ENCODE measurements around the gene NDUFB7. TPM values are rescaled to one million over a fixed set of nuclear protein-coding genes. Genes with fewer than 3 reads are reported as not detected.

The NDUFB7 gene
- total and polyA plus RNA-seq, 2 of the 8 experiments (the other 6 are each of a cell fraction or from before 2014, with no cell fraction given): 151 to 740 TPM

DNA sequence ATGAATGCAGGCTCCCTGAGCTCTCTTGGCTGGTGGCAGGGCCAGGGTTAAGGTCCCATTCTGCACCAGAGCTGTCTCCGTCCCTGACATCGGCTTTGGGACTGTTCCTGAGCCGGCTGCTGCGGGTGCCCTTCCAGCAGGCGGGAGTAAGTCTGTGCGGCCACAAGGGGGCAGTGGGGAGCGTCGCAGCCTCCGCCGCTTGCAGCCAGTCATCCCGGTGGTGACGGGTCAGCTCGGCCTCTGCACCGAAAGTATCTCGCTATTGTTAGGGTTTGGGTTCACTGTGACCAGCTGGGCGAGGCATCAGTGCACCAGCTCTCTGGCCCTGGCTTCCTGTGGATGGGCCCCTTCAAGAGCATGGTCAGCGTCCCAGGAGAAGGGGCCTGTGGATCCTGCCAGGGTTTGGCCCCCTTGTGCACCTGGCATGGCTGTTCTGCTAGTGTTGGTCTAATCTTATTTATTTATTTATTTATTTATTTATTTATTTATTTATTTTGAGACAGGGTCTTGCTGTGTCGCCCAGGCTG lies 15.1 kb downstream of the NDUFB7 start (continued):
- TF ChIP-seq CHD1 (IDR thresholded peaks at IDR 0.05; ENCODE audit: low read depth, low read length): no peak
- TF ChIP-seq, protein P1, sequence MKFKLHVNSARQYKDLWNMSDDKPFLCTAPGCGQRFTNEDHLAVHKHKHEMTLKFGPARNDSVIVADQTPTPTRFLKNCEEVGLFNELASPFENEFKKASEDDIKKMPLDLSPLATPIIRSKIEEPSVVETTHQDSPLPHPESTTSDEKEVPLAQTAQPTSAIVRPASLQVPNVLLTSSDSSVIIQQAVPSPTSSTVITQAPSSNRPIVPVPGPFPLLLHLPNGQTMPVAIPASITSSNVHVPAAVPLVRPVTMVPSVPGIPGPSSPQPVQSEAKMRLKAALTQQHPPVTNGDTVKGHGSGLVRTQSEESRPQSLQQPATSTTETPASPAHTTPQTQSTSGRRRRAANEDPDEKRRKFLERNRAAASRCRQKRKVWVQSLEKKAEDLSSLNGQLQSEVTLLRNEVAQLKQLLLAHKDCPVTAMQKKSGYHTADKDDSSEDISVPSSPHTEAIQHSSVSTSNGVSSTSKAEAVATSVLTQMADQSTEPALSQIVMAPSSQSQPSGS (IDR thresholded peaks at IDR 0.05; ENCODE audit: low read length): no peak
- TF ChIP-seq SP4 (IDR thresholded peaks at IDR 0.05; ENCODE audit: low read length): no peak
- TF ChIP-seq, protein P2, sequence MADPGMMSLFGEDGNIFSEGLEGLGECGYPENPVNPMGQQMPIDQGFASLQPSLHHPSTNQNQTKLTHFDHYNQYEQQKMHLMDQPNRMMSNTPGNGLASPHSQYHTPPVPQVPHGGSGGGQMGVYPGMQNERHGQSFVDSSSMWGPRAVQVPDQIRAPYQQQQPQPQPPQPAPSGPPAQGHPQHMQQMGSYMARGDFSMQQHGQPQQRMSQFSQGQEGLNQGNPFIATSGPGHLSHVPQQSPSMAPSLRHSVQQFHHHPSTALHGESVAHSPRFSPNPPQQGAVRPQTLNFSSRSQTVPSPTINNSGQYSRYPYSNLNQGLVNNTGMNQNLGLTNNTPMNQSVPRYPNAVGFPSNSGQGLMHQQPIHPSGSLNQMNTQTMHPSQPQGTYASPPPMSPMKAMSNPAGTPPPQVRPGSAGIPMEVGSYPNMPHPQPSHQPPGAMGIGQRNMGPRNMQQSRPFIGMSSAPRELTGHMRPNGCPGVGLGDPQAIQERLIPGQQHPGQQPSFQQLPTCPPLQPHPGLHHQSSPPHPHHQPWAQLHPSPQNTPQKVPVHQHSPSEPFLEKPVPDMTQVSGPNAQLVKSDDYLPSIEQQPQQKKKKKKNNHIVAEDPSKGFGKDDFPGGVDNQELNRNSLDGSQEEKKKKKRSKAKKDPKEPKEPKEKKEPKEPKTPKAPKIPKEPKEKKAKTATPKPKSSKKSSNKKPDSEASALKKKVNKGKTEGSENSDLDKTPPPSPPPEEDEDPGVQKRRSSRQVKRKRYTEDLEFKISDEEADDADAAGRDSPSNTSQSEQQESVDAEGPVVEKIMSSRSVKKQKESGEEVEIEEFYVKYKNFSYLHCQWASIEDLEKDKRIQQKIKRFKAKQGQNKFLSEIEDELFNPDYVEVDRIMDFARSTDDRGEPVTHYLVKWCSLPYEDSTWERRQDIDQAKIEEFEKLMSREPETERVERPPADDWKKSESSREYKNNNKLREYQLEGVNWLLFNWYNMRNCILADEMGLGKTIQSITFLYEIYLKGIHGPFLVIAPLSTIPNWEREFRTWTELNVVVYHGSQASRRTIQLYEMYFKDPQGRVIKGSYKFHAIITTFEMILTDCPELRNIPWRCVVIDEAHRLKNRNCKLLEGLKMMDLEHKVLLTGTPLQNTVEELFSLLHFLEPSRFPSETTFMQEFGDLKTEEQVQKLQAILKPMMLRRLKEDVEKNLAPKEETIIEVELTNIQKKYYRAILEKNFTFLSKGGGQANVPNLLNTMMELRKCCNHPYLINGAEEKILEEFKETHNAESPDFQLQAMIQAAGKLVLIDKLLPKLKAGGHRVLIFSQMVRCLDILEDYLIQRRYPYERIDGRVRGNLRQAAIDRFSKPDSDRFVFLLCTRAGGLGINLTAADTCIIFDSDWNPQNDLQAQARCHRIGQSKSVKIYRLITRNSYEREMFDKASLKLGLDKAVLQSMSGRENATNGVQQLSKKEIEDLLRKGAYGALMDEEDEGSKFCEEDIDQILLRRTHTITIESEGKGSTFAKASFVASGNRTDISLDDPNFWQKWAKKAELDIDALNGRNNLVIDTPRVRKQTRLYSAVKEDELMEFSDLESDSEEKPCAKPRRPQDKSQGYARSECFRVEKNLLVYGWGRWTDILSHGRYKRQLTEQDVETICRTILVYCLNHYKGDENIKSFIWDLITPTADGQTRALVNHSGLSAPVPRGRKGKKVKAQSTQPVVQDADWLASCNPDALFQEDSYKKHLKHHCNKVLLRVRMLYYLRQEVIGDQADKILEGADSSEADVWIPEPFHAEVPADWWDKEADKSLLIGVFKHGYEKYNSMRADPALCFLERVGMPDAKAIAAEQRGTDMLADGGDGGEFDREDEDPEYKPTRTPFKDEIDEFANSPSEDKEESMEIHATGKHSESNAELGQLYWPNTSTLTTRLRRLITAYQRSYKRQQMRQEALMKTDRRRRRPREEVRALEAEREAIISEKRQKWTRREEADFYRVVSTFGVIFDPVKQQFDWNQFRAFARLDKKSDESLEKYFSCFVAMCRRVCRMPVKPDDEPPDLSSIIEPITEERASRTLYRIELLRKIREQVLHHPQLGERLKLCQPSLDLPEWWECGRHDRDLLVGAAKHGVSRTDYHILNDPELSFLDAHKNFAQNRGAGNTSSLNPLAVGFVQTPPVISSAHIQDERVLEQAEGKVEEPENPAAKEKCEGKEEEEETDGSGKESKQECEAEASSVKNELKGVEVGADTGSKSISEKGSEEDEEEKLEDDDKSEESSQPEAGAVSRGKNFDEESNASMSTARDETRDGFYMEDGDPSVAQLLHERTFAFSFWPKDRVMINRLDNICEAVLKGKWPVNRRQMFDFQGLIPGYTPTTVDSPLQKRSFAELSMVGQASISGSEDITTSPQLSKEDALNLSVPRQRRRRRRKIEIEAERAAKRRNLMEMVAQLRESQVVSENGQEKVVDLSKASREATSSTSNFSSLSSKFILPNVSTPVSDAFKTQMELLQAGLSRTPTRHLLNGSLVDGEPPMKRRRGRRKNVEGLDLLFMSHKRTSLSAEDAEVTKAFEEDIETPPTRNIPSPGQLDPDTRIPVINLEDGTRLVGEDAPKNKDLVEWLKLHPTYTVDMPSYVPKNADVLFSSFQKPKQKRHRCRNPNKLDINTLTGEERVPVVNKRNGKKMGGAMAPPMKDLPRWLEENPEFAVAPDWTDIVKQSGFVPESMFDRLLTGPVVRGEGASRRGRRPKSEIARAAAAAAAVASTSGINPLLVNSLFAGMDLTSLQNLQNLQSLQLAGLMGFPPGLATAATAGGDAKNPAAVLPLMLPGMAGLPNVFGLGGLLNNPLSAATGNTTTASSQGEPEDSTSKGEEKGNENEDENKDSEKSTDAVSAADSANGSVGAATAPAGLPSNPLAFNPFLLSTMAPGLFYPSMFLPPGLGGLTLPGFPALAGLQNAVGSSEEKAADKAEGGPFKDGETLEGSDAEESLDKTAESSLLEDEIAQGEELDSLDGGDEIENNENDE (IDR thresholded peaks at IDR 0.05; ENCODE audit: insufficient replicate concordance, low read length): no peak
- TF ChIP-seq, protein P3, sequence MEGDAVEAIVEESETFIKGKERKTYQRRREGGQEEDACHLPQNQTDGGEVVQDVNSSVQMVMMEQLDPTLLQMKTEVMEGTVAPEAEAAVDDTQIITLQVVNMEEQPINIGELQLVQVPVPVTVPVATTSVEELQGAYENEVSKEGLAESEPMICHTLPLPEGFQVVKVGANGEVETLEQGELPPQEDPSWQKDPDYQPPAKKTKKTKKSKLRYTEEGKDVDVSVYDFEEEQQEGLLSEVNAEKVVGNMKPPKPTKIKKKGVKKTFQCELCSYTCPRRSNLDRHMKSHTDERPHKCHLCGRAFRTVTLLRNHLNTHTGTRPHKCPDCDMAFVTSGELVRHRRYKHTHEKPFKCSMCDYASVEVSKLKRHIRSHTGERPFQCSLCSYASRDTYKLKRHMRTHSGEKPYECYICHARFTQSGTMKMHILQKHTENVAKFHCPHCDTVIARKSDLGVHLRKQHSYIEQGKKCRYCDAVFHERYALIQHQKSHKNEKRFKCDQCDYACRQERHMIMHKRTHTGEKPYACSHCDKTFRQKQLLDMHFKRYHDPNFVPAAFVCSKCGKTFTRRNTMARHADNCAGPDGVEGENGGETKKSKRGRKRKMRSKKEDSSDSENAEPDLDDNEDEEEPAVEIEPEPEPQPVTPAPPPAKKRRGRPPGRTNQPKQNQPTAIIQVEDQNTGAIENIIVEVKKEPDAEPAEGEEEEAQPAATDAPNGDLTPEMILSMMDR (IDR thresholded peaks at IDR 0.05; ENCODE audit: control extremely low read depth in 1 of 3, insufficient read depth in 1 of 3, low read depth in 1 of 3, low read length in 3 of 3): peak; percentile 92 to 99 (median 99)
- no peak for TF ChIP-seq SP2 (IDR thresholded peaks at IDR 0.05; ENCODE audit: low read length)
- TF ChIP-seq ZNF274 (IDR thresholded peaks at IDR 0.05; ENCODE audit: borderline replicate concordance, extremely low read depth, low read length): no peak

Measured in H1 (cell line).